Type B pancreatic cell (in vitro differentiated cells): ENCODE data around the gene ARV1. TPM values are rescaled to one million over a fixed set of nuclear protein-coding genes. Genes with fewer than 3 reads are reported as not detected.
"Not testable (repeated sequence)": the region's sequence is repeated elsewhere in the genome, so short reads cannot be mapped to it uniquely, and the experiment has no call there.

ENCODE experiments used
- DNase-seq: peaks from one replicate; pipeline ENCODE4 v3.0.0; 2021; ENCODE audit warnings: mixed read lengths; ENCODE audit not compliant: unreplicated experiment; ENCODE audit errors: extremely low spot score
- H3K27ac Mint-ChIP-seq: 2 replicates; pipeline ENCODE4 v1.8.0; 2021; ENCODE audit warnings: mild to moderate bottlenecking, mixed read lengths
- H3K27me3 Mint-ChIP-seq: 2 replicates; pipeline ENCODE4 v1.8.0; 2021; ENCODE audit warnings: mixed read lengths
- H3K36me3 Mint-ChIP-seq: 2 replicates; pipeline ENCODE4 v1.8.0; 2021; ENCODE audit warnings: mixed read lengths
- H3K4me1 Mint-ChIP-seq: one replicate; pipeline ENCODE4 v1.8.0; 2021; ENCODE audit warnings: mixed read lengths; ENCODE audit not compliant: unreplicated experiment
- H3K4me3 Mint-ChIP-seq: 2 replicates; pipeline ENCODE4 v1.8.0; 2021; ENCODE audit warnings: mild to moderate bottlenecking, mixed read lengths
- H3K9me3 Mint-ChIP-seq: 2 replicates; pipeline ENCODE4 v1.8.0; 2021; ENCODE audit warnings: mixed read lengths
- total RNA-seq: library from RNA; stranded (reverse); gene quantifications from 2 replicates; pipeline ENCODE4 v1.2.1, GENCODE V29; 2021; ENCODE audit warnings: low replicate concordance
- TF ChIP-seq, protein P1 (sequence below): fragments of 200-600 bp; sonication (generic); conservative IDR thresholded peaks from 2 replicates; pipeline ENCODE4 v1.5.0; 2021; ENCODE audit warnings: antibody characterized with exemption, mild to moderate bottlenecking

Gene ARV1
- total RNA-seq, 1 donor from 2014 or later: 12.8 TPM

DNA sequence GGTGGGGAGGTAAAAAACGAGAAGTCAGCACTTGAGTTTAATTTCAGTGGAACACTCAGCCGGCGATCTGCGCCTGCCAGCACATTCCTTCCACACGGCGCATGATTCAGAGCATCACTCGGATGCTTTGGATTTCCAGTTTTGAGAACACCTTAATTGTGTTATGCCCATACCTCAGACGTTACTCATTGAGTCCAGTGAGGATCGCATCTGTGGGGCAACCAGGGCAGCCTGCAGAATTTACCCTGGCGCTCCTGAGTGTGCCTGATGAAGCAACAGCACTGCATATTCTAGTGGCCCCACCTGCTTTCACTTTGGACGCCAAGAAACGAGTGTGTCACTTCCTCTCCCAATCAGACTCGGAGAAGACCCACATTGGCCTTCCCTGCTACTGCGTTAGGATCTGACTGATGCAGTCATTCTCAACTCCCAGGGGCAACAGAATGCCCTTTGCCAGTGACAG, 41.3 kb downstream of the ARV1 start:
- TF ChIP-seq, protein P1, sequence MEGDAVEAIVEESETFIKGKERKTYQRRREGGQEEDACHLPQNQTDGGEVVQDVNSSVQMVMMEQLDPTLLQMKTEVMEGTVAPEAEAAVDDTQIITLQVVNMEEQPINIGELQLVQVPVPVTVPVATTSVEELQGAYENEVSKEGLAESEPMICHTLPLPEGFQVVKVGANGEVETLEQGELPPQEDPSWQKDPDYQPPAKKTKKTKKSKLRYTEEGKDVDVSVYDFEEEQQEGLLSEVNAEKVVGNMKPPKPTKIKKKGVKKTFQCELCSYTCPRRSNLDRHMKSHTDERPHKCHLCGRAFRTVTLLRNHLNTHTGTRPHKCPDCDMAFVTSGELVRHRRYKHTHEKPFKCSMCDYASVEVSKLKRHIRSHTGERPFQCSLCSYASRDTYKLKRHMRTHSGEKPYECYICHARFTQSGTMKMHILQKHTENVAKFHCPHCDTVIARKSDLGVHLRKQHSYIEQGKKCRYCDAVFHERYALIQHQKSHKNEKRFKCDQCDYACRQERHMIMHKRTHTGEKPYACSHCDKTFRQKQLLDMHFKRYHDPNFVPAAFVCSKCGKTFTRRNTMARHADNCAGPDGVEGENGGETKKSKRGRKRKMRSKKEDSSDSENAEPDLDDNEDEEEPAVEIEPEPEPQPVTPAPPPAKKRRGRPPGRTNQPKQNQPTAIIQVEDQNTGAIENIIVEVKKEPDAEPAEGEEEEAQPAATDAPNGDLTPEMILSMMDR: no peak
- peaks cover 14% of the 10 kb centered on the region for H3K36me3 Mint-ChIP-seq
- no peak for DNase-seq
- no peak overlapping the region for H3K27ac Mint-ChIP-seq
- H3K27me3 Mint-ChIP-seq: no peaks in the 10 kb centered on the region
- H3K9me3 Mint-ChIP-seq: no peaks in the 10 kb centered on the region
- no peaks in the 10 kb centered on the region for H3K4me1 Mint-ChIP-seq
- no peak overlapping the region for H3K4me3 Mint-ChIP-seq

DNA sequence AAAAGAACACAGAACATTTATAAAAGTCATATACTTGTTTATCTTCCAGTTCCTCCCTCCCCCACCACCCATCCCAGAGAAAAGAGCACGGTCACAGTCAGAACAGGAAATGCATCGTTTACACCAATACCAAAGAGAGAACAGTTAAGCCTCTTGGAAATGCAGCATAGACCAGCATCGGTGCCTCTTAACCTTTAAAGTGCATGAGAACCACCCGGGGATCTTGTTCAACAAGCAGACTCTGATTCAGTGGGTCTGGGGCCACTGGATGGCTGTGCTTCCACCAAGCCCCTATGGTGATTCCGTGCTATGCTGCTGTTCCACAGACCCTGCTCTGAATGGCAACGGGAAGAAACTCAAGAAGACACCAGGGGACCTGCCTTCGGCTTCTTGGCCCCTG, 41.9 kb downstream of the ARV1 start:
- TF ChIP-seq, protein P1: no peak
- Mint-ChIP-seq H3K27me3 (no peaks in the 10 kb centered on the region), H3K9me3 (no peaks in the 10 kb centered on the region), H3K36me3 (peaks cover 14% of the 10 kb centered on the region), H3K27ac (no peak overlapping the region), H3K4me3 (no peak overlapping the region), H3K4me1 (no peaks in the 10 kb centered on the region)
- DNase-seq: no peak

DNA sequence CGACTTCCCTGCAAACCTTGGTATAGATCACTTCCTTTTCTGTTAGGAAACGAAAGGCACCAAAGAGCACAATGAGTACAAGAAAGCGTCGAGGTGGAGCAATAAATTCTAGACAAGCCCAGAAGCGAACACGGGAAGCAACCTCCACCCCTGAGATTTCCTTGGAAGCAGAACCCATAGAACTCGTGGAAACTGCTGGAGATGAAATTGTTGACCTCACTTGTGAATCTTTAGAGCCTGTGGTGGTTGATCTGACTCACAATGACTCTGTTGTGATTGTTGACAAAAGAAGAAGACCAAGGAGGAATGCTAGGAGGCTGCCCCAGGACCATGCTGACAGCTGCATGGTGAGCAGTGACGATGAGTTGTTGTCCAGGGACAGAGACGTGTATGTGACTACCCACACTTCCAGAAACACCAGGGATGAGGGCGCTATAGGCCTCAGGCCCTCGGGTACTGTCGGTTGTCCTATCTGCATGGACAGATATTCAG, 42.7 kb downstream of the ARV1 start:
- TF ChIP-seq, protein P1: no peak
- Mint-ChIP-seq H3K27ac (no peak overlapping the region), H3K27me3 (no peaks in the 10 kb centered on the region), H3K4me3 (no peak overlapping the region), H3K4me1 (peaks cover 6% of the 10 kb centered on the region), H3K36me3 (peaks cover 19% of the 10 kb centered on the region), H3K9me3 (no peaks in the 10 kb centered on the region)
- DNase-seq: no peak

DNA sequence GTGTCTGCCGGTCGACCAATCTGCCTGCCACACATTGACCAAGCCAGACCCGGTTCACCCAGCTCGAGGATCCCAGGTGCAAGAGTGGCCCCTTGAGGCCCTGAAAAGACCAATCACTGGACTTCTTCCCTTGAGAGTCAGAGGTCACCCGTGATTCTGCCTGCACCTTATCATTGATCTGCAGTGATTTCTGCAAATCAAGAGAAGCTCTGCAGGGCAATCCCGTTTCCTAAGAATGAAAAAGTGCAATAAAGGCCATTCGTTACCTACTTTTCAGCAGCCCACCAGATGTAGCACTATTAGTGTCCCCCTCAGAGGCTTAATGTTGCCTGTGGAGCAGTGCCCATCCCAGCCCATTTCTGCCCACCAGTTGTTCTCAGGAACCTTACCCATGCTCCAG, 43.6 kb downstream of the ARV1 start:
- Mint-ChIP-seq H3K36me3 (peaks cover 25% of the 10 kb centered on the region), H3K4me1 (peaks cover 11% of the 10 kb centered on the region)
- H3K27me3 Mint-ChIP-seq, H3K4me3 Mint-ChIP-seq, DNase-seq, H3K27ac Mint-ChIP-seq, H3K9me3 Mint-ChIP-seq: not testable (repeated sequence)

DNA sequence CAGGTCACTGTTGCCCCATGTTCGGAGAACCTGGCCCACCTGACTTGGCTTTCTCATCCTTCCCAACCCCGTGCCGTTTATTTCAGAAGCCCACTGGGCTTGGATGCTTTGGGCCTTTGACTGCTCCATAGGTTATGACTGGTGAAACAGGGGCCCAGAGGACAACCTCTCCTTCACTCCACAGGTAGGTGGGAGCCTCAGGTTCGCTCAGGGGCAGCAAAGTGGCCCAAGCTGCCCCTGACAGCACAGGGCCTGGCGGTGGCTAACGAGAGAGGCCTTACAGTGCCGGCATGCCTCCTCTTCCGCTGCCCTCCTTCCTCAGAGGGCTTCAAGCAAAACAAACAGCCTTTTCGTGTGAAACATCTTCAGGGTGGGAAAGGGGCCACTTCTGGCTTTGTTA, 44.3 kb downstream of the ARV1 start:
- DNase-seq: no peak
- H3K36me3 Mint-ChIP-seq: peaks cover 26% of the 10 kb centered on the region
- H3K9me3 Mint-ChIP-seq: no peaks in the 10 kb centered on the region
- H3K27ac Mint-ChIP-seq: no peak overlapping the region
- TF ChIP-seq, protein P1: no peak
- H3K27me3 Mint-ChIP-seq: no peaks in the 10 kb centered on the region
- H3K4me3 Mint-ChIP-seq: no peak overlapping the region
- peaks cover 15% of the 10 kb centered on the region for H3K4me1 Mint-ChIP-seq

DNA sequence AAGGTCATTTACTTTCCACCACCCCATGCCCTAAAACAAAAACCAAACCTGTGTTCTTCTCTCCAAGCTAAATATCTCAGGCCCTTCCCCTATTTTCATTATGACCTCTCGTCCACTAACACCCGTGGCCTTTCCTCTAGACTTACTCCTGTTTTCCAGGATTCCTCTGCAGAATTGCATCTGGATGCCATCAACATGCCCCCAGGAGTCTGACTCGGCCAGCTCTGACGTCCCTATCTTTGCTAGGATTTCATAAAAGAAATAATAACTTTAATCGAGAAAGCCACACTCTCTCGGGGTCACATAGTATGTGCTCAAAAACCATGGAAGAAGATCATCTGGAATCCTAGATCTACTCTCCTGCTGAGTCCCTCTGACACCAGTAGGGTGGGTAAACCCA, 47.7 kb downstream of the ARV1 start:
- H3K36me3 Mint-ChIP-seq: peaks cover 28% of the 10 kb centered on the region

More for the DNA sequence above, 47.7 kb downstream of the ARV1 start:
- Mint-ChIP-seq H3K4me3 (no peak overlapping the region), H3K9me3 (no peaks in the 10 kb centered on the region), H3K27ac (no peak overlapping the region), H3K27me3 (no peaks in the 10 kb centered on the region), H3K4me1 (peaks cover 15% of the 10 kb centered on the region)
- DNase-seq: no peak
- TF ChIP-seq, protein P1: no peak
